ENCODE results near the gene SACS. TPM values are rescaled to one million over a fixed set of nuclear protein-coding genes. Genes with fewer than 3 reads are reported as not detected.
"Not testable (repeated sequence)": the region's sequence is repeated elsewhere in the genome, so short reads cannot be mapped to it uniquely, and the experiment has no call there.

Gene SACS
- total and polyA plus RNA-seq, 5 experiments from 2014 or later, result 2.1 to 31.0 (median 3.4) TPM

DNA sequence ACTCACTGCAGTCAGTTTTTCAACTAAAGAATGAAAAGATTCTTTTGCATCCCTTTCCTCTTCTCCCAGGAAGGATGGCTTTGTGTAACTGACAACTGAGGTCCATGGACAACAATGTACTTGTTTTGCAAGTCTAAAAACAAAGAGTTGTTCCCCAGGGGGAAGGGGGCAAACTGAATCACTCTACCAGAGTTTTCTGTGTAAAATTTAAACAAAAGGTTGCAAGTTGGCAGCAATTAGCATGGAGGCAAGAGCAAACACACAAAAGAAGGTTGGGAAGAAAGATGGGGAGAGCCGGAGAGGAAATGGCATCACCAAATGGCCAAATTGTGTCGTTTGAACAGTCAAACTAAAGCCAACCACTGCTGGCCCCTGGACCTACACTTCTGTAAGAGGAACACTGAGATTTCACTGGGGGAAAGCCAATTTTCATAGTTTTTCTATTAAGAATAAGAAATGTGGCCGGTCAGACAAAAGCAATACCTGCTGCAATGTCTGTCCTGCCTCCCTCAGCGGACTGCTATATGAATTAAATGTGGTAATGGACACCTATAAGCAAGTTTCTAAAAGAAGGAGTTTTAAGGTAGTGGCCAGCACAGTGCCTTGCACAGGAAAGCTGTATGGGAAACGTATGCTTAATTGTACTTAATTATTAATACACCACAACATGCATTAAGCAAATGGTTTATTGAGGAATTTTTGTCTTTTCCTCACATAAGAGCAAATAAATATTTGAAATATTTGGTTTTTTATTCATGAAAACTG is 16.1 kb upstream of the SACS start:
- no peaks in the 10 kb centered on the region for H3K36me3 Mint-ChIP-seq
- no peaks in the 10 kb centered on the region for H3K9me3 Mint-ChIP-seq
- POLR2A ChIA-PET, result no interaction called here
- H3K4me3 Mint-ChIP-seq, result no peak overlapping the region
- ATAC-seq (no peak), DNase-seq (no peak)
- H3K4me1 Mint-ChIP-seq, result peaks cover 0 to 3% (median 1%) of the 10 kb centered on the region in 4 donors
- no peak overlapping the region for H3K27ac Mint-ChIP-seq
- H3K27me3 Mint-ChIP-seq, result peaks cover 0 to 11% (median 3%) of the 10 kb centered on the region in 5 donors

DNA sequence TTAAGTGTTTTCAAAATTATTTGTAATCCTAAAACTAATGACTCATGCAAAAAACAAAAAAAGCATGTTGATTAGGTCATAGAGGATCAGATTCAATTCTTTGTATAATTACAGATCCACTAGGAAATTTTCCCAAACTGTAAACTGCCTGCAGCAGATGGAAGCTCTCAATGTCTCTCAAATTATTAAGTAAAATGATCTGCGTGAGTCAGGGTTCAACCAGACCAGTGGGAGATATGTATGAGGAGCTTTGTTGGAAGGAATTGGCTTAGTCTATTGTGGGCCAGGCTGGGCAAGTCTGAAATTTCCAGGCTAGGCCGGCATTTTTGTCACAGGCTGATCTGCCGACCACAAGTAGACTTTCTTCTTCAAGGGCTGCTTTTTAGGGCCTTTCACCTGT is 14.4 kb upstream of the SACS start:
- no peak overlapping the region for H3K27ac Mint-ChIP-seq
- H3K4me3 Mint-ChIP-seq, result no peak overlapping the region
- peaks cover 0 to 2% (median under 1%) of the 10 kb centered on the region in 4 donors for H3K4me1 Mint-ChIP-seq
- DNase-seq (no peak), ATAC-seq (no peak)
- H3K36me3 Mint-ChIP-seq, result no peaks in the 10 kb centered on the region
- peaks cover 0 to 4% (median 0%) of the 10 kb centered on the region in 5 donors for H3K27me3 Mint-ChIP-seq
- POLR2A ChIA-PET, result no interaction called here
- H3K9me3 Mint-ChIP-seq, result no peaks in the 10 kb centered on the region

DNA sequence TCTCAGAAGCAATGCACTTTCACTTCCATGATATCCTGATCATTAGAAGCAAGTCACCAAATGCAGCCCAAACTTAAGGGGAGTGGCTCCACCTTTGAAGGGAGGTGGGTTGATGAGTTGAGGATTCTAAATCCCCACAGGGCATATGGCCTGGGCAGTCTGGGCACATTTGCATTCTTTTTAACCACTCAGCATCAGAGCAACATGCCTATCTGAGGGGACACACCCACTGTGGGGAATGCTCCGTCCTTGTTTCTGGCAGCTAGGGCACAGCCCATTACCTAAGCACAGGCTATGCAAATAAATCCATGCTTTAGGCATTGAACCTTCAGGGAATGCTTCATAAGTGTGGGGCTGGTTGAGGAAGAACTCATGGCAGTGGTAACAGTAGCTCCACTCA is 12.3 kb upstream of the SACS start:
- POLR2A ChIA-PET, result no interaction called here
- DNase-seq (no peak), ATAC-seq (no peak)
- Mint-ChIP-seq H3K36me3 (no peaks in the 10 kb centered on the region), H3K27ac (no peak overlapping the region), H3K9me3 (no peaks in the 10 kb centered on the region), H3K27me3 (peaks cover 0 to 3% (median 0%) of the 10 kb centered on the region in 5 donors), H3K4me1 (peaks cover 0 to 2% (median under 1%) of the 10 kb centered on the region in 4 donors), H3K4me3 (no peak overlapping the region)

DNA sequence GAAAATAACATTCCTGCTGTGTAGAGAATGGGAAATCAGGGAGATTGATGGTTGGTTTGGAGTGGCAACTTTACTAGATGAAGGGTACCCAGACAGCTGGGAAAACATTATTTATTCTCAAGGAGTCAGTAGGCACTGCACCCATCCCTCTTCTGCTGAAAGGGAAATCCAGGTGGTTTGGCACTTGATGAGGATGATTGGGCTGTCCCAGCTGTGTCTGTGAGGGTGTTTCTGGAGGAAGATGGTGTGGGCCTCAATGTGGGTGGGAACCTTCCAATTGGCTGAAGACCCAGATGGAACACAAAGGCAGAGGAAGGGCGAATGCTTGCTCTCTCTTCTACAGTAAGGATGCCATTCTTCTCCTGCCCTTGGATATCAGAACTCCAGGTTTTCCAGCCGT is 10.4 kb upstream of the SACS start:
- Mint-ChIP-seq H3K4me1 (peaks cover 0 to 2% (median 0%) of the 10 kb centered on the region in 4 donors), H3K9me3 (no peaks in the 10 kb centered on the region), H3K27ac (no peak overlapping the region), H3K27me3 (no peaks in the 10 kb centered on the region), H3K4me3 (no peak overlapping the region), H3K36me3 (no peaks in the 10 kb centered on the region)
- POLR2A ChIA-PET, result no interaction called here
- no peak for ATAC-seq
- no peak for DNase-seq

DNA sequence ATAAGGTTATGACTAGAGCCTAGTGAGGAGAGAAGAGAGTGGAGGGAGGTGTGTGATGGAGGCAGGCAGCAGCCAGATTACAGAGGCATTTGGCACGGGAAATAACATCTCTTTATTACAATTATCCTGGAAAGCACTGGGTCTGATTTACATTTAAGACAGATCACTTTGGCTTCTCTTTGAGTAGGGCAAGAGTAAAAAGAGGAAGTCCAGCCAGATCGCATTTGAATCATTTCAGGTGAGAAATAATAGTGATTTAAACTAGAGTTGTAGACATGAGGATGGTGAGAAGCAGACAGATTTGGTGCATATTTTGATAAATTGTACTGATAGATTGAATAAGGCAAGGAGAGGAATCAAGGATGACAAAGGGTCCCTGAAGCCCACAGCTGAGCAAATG is 9.6 kb upstream of the SACS start:
- no peak overlapping the region for H3K27ac Mint-ChIP-seq
- no peaks in the 10 kb centered on the region for H3K36me3 Mint-ChIP-seq
- no peaks in the 10 kb centered on the region for H3K9me3 Mint-ChIP-seq
- no peak overlapping the region for H3K4me3 Mint-ChIP-seq
- H3K4me1 Mint-ChIP-seq, result peaks cover 0 to 2% (median 0%) of the 10 kb centered on the region in 4 donors
- H3K27me3 Mint-ChIP-seq, result no peaks in the 10 kb centered on the region
- POLR2A ChIA-PET, result no interaction called here
- ATAC-seq, result no peak
- no peak for DNase-seq

DNA sequence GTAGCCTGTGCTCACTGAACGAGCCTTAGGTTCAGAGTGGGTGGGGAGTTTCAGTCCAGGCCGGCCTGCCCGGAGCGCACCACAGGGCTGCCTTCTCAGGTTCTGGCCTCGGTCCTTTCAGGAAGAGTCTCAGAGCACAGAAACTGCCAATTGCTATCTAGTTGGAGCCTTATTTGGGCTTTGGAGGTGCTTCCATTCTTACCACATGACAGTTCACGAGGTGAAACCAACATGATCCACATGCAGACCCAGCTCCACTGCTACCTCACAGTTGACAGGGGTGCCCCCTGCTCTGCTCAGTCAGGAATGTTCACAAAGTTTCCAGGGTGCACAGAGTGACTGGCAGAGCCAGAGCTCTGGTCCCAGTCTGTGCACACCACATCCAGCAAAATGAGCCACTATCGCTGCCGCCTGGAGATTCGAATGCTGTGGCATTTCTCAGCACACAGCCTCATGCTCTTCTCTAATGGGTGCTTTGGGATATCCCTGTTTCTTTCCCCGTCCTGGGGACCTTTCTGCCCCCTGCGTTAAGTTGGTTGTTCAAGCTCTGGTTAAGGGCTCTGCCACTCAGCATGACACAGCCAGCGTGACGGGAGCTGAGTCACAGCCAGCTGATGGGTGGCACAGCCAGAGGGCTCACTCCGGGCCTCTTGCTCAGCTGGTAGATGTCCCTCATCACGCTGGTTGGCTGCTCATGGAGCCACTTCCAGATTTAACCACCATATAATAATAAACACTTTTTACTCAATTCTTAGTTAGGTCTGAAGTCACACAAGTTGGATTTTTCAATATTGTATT is 7.5 kb upstream of the SACS start:
- peaks cover 0 to 3% (median 0%) of the 10 kb centered on the region in 4 donors for H3K4me1 Mint-ChIP-seq
- no peaks in the 10 kb centered on the region for H3K36me3 Mint-ChIP-seq
- POLR2A ChIA-PET, result no interaction called here
- H3K4me3 Mint-ChIP-seq, result no peak overlapping the region
- peak overlapping the region in 1 of 10 donors; percentile 36 for H3K27ac Mint-ChIP-seq
- DNase-seq, result no peak
- H3K27me3 Mint-ChIP-seq, result peaks cover 0 to 9% (median 2%) of the 10 kb centered on the region in 5 donors
- H3K9me3 Mint-ChIP-seq, result no peaks in the 10 kb centered on the region
- no peak for ATAC-seq

DNA sequence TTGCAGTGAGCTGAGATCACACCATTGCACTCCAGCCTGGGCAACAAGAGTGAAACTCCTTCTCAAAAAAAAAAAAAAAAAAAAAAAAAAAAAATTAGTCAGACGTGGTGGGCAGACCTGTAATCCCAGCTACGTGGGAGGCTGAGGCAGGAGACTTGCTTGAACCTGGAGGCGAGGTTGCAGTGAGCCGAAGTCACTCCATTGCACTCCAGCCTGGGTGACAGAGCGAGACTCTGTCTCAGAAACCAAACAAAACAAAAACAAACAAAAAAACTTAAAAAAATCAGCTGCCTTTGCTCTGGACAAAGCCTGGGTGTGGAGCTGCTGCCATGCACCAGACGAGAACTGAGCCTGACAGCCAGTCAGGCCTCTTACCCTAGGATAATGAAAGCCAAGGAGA is 6.8 kb upstream of the SACS start:
- H3K4me1 Mint-ChIP-seq, H3K4me3 Mint-ChIP-seq, H3K36me3 Mint-ChIP-seq, H3K9me3 Mint-ChIP-seq, H3K27ac Mint-ChIP-seq, DNase-seq, ATAC-seq, POLR2A ChIA-PET: not testable (repeated sequence)
- H3K27me3 Mint-ChIP-seq, result peaks cover 0 to 11% (median 2%) of the 10 kb centered on the region in 5 donors

DNA sequence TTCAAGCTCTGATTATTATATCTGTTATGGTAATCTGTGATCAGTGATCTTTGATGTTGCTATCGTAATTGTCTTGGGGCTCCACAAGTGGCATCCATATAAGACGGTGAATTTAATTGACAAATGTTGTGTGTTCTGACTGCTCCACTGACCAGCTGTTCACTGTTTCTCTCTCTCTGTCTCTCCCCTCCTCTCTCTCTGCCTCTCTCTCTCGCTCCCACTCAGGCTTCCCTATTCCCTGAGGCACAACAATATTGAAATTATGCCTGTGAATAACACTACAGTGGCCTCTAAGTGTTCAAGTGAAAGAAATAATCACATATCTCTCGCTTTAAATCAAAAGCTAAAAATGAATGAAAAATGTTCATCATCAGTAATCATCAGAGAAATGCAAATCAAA is 4.4 kb upstream of the SACS start:
- ATAC-seq (no peak), DNase-seq (no peak)
- H3K27me3 Mint-ChIP-seq, result peaks cover 4 to 28% (median 7%) of the 10 kb centered on the region in 5 donors
- H3K4me3 Mint-ChIP-seq, result no peak overlapping the region
- H3K9me3 Mint-ChIP-seq, result no peaks in the 10 kb centered on the region
- POLR2A ChIA-PET, result no interaction called here
- no peaks in the 10 kb centered on the region for H3K36me3 Mint-ChIP-seq
- H3K4me1 Mint-ChIP-seq, result peaks cover 5 to 9% (median 7%) of the 10 kb centered on the region in 4 donors
- H3K27ac Mint-ChIP-seq, result no peak overlapping the region

DNA sequence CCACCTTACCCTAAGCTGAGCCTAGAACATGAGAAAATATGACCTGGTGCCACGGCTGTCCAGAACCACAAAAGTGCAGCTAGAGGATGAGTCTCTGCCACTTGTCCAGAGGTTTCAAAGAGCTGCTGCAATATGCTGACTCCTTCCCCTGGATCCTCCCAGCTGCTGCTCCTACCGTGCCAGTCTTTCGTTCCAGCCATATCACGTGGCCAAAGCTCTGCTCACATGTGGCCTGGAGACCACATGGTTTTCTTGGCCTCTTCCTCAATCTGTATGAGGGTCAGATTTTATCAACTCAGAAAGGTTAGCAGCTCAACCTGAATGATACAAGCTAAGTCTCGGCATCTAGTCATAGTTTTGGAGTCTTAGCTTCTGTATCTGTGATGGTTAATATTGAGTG is 3.2 kb upstream of the SACS start:
- Mint-ChIP-seq H3K36me3 (no peaks in the 10 kb centered on the region), H3K27ac (no peak overlapping the region), H3K9me3 (no peaks in the 10 kb centered on the region), H3K27me3 (peaks cover 7 to 40% (median 15%) of the 10 kb centered on the region in 5 donors), H3K4me1 (peaks cover 6 to 11% (median 7%) of the 10 kb centered on the region in 4 donors), H3K4me3 (no peak overlapping the region)
- POLR2A ChIA-PET, result no interaction called here
- no peak for DNase-seq
- ATAC-seq, result no peak

DNA sequence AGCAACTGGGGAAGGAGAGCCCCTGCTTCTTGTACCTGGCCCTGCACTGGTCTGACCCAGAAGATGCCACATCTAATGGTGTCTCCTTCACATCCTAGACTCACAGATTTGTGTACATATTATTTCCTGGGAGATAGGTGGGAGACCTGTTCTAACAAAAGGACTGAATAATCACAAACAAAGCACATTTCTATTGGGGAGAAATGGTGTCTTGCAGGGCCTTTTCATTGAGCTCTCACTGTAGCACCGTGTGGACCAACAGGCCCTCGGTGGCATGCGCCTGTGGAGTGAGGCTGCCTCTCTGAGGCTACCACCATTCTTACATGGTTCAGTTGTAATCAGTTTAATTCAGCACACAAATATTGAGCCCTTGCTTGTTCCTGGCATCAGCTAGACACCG is 989 bp upstream of the SACS start:
- Mint-ChIP-seq H3K4me1 (peaks cover 6 to 11% (median 7%) of the 10 kb centered on the region in 4 donors), H3K27ac (no peak overlapping the region), H3K27me3 (peaks cover 13 to 52% (median 23%) of the 10 kb centered on the region in 5 donors), H3K9me3 (no peaks in the 10 kb centered on the region), H3K36me3 (no peaks in the 10 kb centered on the region), H3K4me3 (no peak overlapping the region)
- DNase-seq (no peak), ATAC-seq (no peak)
- POLR2A ChIA-PET, result no interaction called here

DNA sequence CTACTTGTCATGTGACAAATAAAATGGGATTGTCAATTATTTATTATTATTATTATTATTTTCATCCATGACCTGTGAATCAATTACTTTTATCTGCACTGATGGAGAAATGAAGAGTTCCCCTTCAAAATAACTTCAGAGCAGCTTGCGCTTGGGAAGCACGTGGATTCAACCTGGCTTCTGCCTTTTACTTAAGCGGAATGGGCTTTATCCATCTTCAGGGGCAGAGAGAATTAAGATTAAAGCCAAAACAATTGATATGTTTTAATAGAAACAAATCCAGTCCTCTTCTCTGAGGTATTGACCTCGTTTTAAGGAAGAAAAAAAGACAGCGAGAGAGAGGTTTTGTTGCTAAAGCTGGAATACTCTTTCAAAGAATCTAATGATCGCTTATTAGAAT is 876 bp downstream of the SACS start:
- no peak overlapping the region for H3K4me3 Mint-ChIP-seq
- H3K27me3 Mint-ChIP-seq, result peaks cover 15 to 58% (median 28%) of the 10 kb centered on the region in 5 donors
- ATAC-seq (no peak), DNase-seq (no peak)
- no peaks in the 10 kb centered on the region for H3K9me3 Mint-ChIP-seq
- H3K36me3 Mint-ChIP-seq, result no peaks in the 10 kb centered on the region
- POLR2A ChIA-PET, result no interaction called here
- no peak overlapping the region for H3K27ac Mint-ChIP-seq
- peaks cover 5 to 11% (median 7%) of the 10 kb centered on the region in 4 donors for H3K4me1 Mint-ChIP-seq

DNA sequence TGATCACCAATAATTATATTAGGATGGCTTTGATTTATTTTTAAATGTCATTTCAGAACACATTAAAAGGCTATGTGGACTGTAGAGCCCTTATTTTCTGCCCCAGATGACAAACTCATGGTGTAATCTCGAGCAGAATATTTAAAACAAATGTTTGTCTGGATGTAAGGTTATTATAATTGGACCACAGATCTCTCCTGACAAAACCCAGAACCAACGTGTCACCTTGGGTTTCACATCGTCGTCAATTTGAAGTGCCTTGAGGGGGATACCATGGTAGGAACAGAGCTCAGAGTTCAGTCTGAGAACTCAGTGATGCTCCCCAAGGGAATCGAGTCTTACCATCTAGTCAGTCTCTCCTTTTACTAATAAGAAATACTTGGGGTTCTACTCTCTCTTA is 2.8 kb downstream of the SACS start:
- peaks cover 14 to 52% (median 25%) of the 10 kb centered on the region in 5 donors for H3K27me3 Mint-ChIP-seq
- H3K4me3 Mint-ChIP-seq, result no peak overlapping the region
- H3K9me3 Mint-ChIP-seq, result no peaks in the 10 kb centered on the region
- H3K27ac Mint-ChIP-seq, result no peak overlapping the region
- POLR2A ChIA-PET, result no interaction called here
- peaks cover 5 to 11% (median 7%) of the 10 kb centered on the region in 4 donors for H3K4me1 Mint-ChIP-seq
- DNase-seq, result no peak
- H3K36me3 Mint-ChIP-seq, result no peaks in the 10 kb centered on the region
- no peak for ATAC-seq

DNA sequence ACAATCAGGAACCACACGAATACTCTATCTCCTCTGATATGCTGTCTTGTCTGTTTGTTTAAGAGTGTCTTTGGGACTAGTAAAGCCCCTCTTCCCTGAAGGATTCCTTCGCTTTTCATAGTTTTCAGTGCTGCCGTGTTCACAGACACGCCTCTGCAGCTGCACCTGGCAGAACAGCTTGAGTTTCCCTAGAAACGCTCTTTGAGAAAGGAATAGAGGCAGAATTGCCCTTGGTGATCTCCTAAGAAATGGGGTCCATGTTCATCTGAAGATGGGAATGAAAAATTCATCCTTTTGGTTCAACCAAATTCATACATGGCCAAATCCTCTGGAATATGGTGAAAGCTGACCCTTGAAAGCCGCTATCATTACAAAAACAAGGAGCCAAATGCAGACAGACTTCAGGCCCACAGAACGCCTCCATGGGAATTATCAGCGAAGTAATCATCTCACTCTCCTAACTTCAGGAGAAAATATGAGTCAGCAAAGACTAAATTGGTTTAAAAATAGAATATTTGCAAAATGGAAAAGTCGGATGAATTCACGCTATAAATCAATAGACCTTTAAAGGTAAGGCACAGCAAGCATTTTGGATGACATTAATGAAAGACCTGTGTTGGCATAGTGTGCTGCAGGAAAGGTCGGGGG is 5.5 kb downstream of the SACS start:
- no peak for ATAC-seq
- DNase-seq, result no peak
- Mint-ChIP-seq H3K9me3 (no peaks in the 10 kb centered on the region), H3K36me3 (no peaks in the 10 kb centered on the region), H3K4me3 (no peak overlapping the region), H3K27ac (no peak overlapping the region), H3K27me3 (peaks cover 10 to 36% (median 17%) of the 10 kb centered on the region in 5 donors), H3K4me1 (peaks cover under 1 to 3% (median 2%) of the 10 kb centered on the region in 4 donors)
- POLR2A ChIA-PET, result no interaction called here

Data from naive thymus-derived CD8-positive, alpha-beta T cell (primary cell).